OCI-LY7 (cell line): Measurements from ENCODE around the gene HK2. TPM values are rescaled to one million over a fixed set of nuclear protein-coding genes. Genes with fewer than 3 reads are reported as not detected.

ENCODE experiments used
- BruUV-seq: library from RNA; stranded (reverse); fragments of 400-500 nt; replicated peaks from 2 replicates; lab custom pipeline; 2021; lab: Mats Ljungman, UMichigan
- CTCF ChIA-PET: fragments of 300-600 bp; sonication (Branson Sonifier 250); formaldehyde crosslinking; loops from one replicate; lab custom pipeline; 2022; ENCODE audit warnings: antibody characterized with exemption; ENCODE audit not compliant: unreplicated experiment; lab: Charles Lee
- POLR2A ChIA-PET: fragments of 300-600 bp; sonication (Branson Sonifier 250); formaldehyde crosslinking; loops from one replicate; lab custom pipeline; 2022; ENCODE audit warnings: antibody characterized with exemption; lab: Charles Lee
- DNase-seq: peaks from one replicate; pipeline ENCODE4 v3.0.0-alpha.2; 2015; ENCODE audit warnings: low spot score
- H2AFZ ChIP-seq: fragments of 200-600 bp; sonication (generic), shearing (Covaris generic); 2 replicates; pipeline ENCODE4 v1.6.1; 2014; ENCODE audit warnings: mild to moderate bottlenecking, antibody characterized with exemption, low read length, moderate library complexity
- H3K27ac ChIP-seq: fragments of 200-600 bp; sonication (generic); 2 replicates; pipeline ENCODE4 v1.5.1; 2014; ENCODE audit warnings: mixed run types, low read depth, mild to moderate bottlenecking, moderate library complexity, low read length, inconsistent platforms; ENCODE audit not compliant: poor library complexity, severe bottlenecking
- H3K36me3 ChIP-seq: fragments of 200-600 bp; sonication (generic); 2 replicates; pipeline ENCODE4 v1.6.1; 2014; ENCODE audit warnings: mild to moderate bottlenecking, antibody characterized with exemption, low read length, moderate library complexity, mixed read lengths; ENCODE audit not compliant: insufficient read depth
- H3K4me1 ChIP-seq: fragments of 200-600 bp; sonication (generic); 2 replicates; pipeline ENCODE4 v1.5.1; 2014; ENCODE audit warnings: mild to moderate bottlenecking, low read length; ENCODE audit not compliant: insufficient read depth, poor library complexity, severe bottlenecking
- H3K4me2 ChIP-seq: fragments of 200-600 bp; sonication (generic); 2 replicates; pipeline ENCODE4 v1.6.1; 2014; ENCODE audit warnings: mild to moderate bottlenecking, low read length
- H3K4me3 ChIP-seq: fragments of 200-600 bp; sonication (generic); 2 replicates; pipeline ENCODE4 v1.5.1; 2014; ENCODE audit warnings: mild to moderate bottlenecking, low read depth, low read length; ENCODE audit not compliant: poor library complexity, severe bottlenecking
- H3K79me2 ChIP-seq: fragments of 200-600 bp; sonication (generic); 2 replicates; pipeline ENCODE4 v1.6.1; 2016; ENCODE audit warnings: low read depth, mild to moderate bottlenecking, low read length, moderate library complexity, mixed read lengths; ENCODE audit not compliant: insufficient read depth
- H3K9me2 ChIP-seq: fragments of 200-600 bp; sonication (generic); 2 replicates; pipeline ENCODE4 v1.6.1; 2016; ENCODE audit warnings: mild to moderate bottlenecking, low read length, mixed read lengths; ENCODE audit not compliant: insufficient read depth
- H3K9me3 ChIP-seq: fragments of 200-600 bp; sonication (generic); 2 replicates; pipeline ENCODE4 v1.6.1; 2014; ENCODE audit warnings: mild to moderate bottlenecking, mixed run types, low read length, mixed read lengths
- H4K20me1 ChIP-seq: fragments of 200-600 bp; sonication (generic); 2 replicates; pipeline ENCODE4 v1.6.1; 2014; ENCODE audit warnings: mild to moderate bottlenecking, antibody characterized with exemption, low read length, moderate library complexity, mixed read lengths; ENCODE audit not compliant: insufficient read depth
- CTCF ChIP-seq: fragments of 200-600 bp; sonication (generic); conservative IDR thresholded peaks from 2 replicates; pipeline ENCODE4 v1.5.1; 2014; ENCODE audit warnings: mild to moderate bottlenecking, antibody characterized with exemption, low read length, moderate library complexity, mixed read lengths
- EZH2phosphoT487 ChIP-seq: fragments of 200-600 bp; sonication (generic); IDR thresholded peaks from 2 replicates; pipeline ENCODE4 v1.6.1; 2018; ENCODE audit warnings: low read depth, borderline replicate concordance, mild to moderate bottlenecking, mixed run types, antibody characterized with exemption, low read length, moderate library complexity, mixed read lengths
- intact Hi-C: fragments of 100-400 bp; cut with micrococcal nuclease; formaldehyde crosslinking; loops from one replicate; pipeline ENCODE4 v1.10.0; 2022; ENCODE audit not compliant: unreplicated experiment
- total RNA-seq, 2 experiments: library from RNA; depleted of rRNA in 1 of 2; stranded (reverse); fragments of >200 nt in 1 of 2; shearing (Covaris generic) in 1 of 2; gene quantifications; 2 replicates each; pipeline ENCODE4 v1.2.3, GENCODE V29; 2014 to 2022

HK2 gene
- total RNA-seq, 2 experiments from 2014 or later, result 8.6 to 50.5 TPM

GRCh38 chr2:74880054-74880728, 46.3 kb downstream of the HK2 start:
- DNase-seq, result no peak
- intact Hi-C loops, result no loop called here
- H3K27ac ChIP-seq, result no peak overlapping the region
- H3K36me3 ChIP-seq, result peaks cover 96% of the 10 kb centered on the region
- no peak overlapping the region for H3K4me2 ChIP-seq
- H3K4me3 ChIP-seq, result no peak overlapping the region
- ChIA-PET POLR2A (no interaction called here), CTCF (no interaction called here)
- BruUV-seq, result no TSS peak
- no peaks in the 10 kb centered on the region for H3K9me3 ChIP-seq
- H3K9me2 ChIP-seq, result no peaks in the 10 kb centered on the region
- H3K4me1 ChIP-seq, result no peaks in the 10 kb centered on the region
- no peaks in the 10 kb centered on the region for H4K20me1 ChIP-seq
- H2AFZ ChIP-seq, result no peak overlapping the region
- TF ChIP-seq CTCF (no peak), EZH2phosphoT487 (no peak)
- no peaks in the 10 kb centered on the region for H3K79me2 ChIP-seq

GRCh38 chr2:74881176-74881575, 47.2 kb downstream of the HK2 start:
- ChIA-PET CTCF (no interaction called here), POLR2A (no interaction called here)
- H3K4me2 ChIP-seq, result no peak overlapping the region
- H4K20me1 ChIP-seq, result no peaks in the 10 kb centered on the region
- peaks cover 98% of the 10 kb centered on the region for H3K36me3 ChIP-seq
- no peak overlapping the region for H3K4me3 ChIP-seq
- DNase-seq, result no peak
- no TSS peak for BruUV-seq
- no peaks in the 10 kb centered on the region for H3K79me2 ChIP-seq
- H3K9me2 ChIP-seq, result no peaks in the 10 kb centered on the region
- H3K9me3 ChIP-seq, result no peaks in the 10 kb centered on the region
- TF ChIP-seq CTCF (no peak), EZH2phosphoT487 (no peak)
- H2AFZ ChIP-seq, result no peak overlapping the region
- H3K27ac ChIP-seq, result no peak overlapping the region
- intact Hi-C loops, result no loop called here
- no peaks in the 10 kb centered on the region for H3K4me1 ChIP-seq

- CTCF ChIA-PET, result no interaction called here
- no TSS peak for BruUV-seq
Measured at GRCh38 chr2:74881626-74882298, 47.8 kb downstream of the HK2 start.

More at GRCh38 chr2:74881626-74882298, 47.8 kb downstream of the HK2 start:
- no peak overlapping the region for H2AFZ ChIP-seq
- POLR2A ChIA-PET, result interaction anchor here (0.6 kb wide), 1 partner anchor 192 kb away, joined by 3 read pairs; no protein-coding TSS in a partner anchor
- no peak overlapping the region for H3K4me2 ChIP-seq
- no peaks in the 10 kb centered on the region for H3K4me1 ChIP-seq
- no peak overlapping the region for H3K4me3 ChIP-seq
- no peaks in the 10 kb centered on the region for H3K9me3 ChIP-seq
- H3K9me2 ChIP-seq, result no peaks in the 10 kb centered on the region
- peaks cover 98% of the 10 kb centered on the region for H3K36me3 ChIP-seq
- H4K20me1 ChIP-seq, result no peaks in the 10 kb centered on the region
- H3K27ac ChIP-seq, result no peak overlapping the region
- TF ChIP-seq CTCF (no peak), EZH2phosphoT487 (no peak)
- intact Hi-C loops, result no loop called here
- no peak for DNase-seq
- no peaks in the 10 kb centered on the region for H3K79me2 ChIP-seq
